Left ventricle myocardium superior (tissue), 1 donor: Measurements from ENCODE around the gene NQO2. TPM values are rescaled to one million over a fixed set of nuclear protein-coding genes. Genes with fewer than 3 reads are reported as not detected.
A peak's percentile ranks its signal among the peaks of the same experiment; 100 is the strongest.
"Not testable (repeated sequence)": the region's sequence is repeated elsewhere in the genome, so short reads cannot be mapped to it uniquely, and the experiment has no call there.

ENCODE experiments used
- ATAC-seq: fragments of 200-7000 bp; cut with Tn5 transposase; one replicate; pipeline ENCODE4 v1.9.1; 2020; ENCODE audit warnings: mild to moderate bottlenecking, moderate library complexity
- DNase-seq: peaks from one replicate; pipeline ENCODE4 v3.0.0-alpha.2; 2020
- intact Hi-C: fragments of 100-400 bp; cut with micrococcal nuclease; formaldehyde crosslinking; loops from one replicate; pipeline ENCODE4 v1.11.0; 2022
- total RNA-seq: library from RNA; stranded (reverse); fragmentation: NEBNext Ultra II Directional; extraction: Animal tissue kit (Norgen Biotek cat#: 25700); gene quantifications from one replicate; pipeline ENCODE4 v1.2.1, GENCODE V29; 2021
- donor health status: DM: no; HTN: yes; CAD: no; lungs with severe emphysema.

NQO2 gene
- total RNA-seq, 1 donor from 2014 or later = 59.6 TPM

GRCh38 chr6:2968600-2969135 lies 31.0 kb upstream of the NQO2 start:
- intact Hi-C loops = no loop called here
- DNase-seq (no peak), ATAC-seq (no peak)

- DNase-seq (no peak), ATAC-seq (no peak)
- intact Hi-C loops = no loop called here
These were observed 30.1 kb upstream of the NQO2 start for GRCh38 chr6:2969549-2969948.

- DNase-seq (no peak), ATAC-seq (no peak)
- intact Hi-C loops = no loop called here
These were observed 29.5 kb upstream of the NQO2 start for GRCh38 chr6:2970034-2970685.

- intact Hi-C loops = no loop called here
- DNase-seq = peak; percentile 92
- peak; percentile 88 for ATAC-seq
These were observed 28.8 kb upstream of the NQO2 start for GRCh38 chr6:2970753-2971419.

GRCh38 chr6:2971420-2972218 lies 28.1 kb upstream of the NQO2 start, which contains the start of gene SERPINB6:
TSS of gene SERPINB6 (minus strand) at chr6:2971567. CDS start at chr6:2959332, 12,235 bp downstream.
- DNase-seq (peak; percentile 92), ATAC-seq (peak; percentile 94)
- intact Hi-C loops = no loop called here

- DNase-seq, intact Hi-C loops, ATAC-seq: not testable (repeated sequence)
These were observed 27.5 kb upstream of the NQO2 start for GRCh38 chr6:2972219-2972487.

GRCh38 chr6:2972685-2973084 lies 27.0 kb upstream of the NQO2 start:
- DNase-seq, ATAC-seq, intact Hi-C loops: not testable (repeated sequence)

- ATAC-seq, DNase-seq, intact Hi-C loops: not testable (repeated sequence)
These were observed 26.5 kb upstream of the NQO2 start for GRCh38 chr6:2973180-2973579.

GRCh38 chr6:2973676-2974075 lies 26.0 kb upstream of the NQO2 start:
- ATAC-seq (no peak), DNase-seq (no peak)
- intact Hi-C loops = no loop called here

GRCh38 chr6:2976060-2976459 lies 23.6 kb upstream of the NQO2 start:
- DNase-seq = no peak
- ATAC-seq = no peak
- intact Hi-C loops = no loop called here

GRCh38 chr6:2976571-2977085 lies 23.1 kb upstream of the NQO2 start:
- DNase-seq (no peak), ATAC-seq (no peak)
- intact Hi-C loops = no loop called here

- intact Hi-C loops = no loop called here
- DNase-seq (no peak), ATAC-seq (no peak)
These were observed 22.4 kb upstream of the NQO2 start for GRCh38 chr6:2977290-2977689.

GRCh38 chr6:2977799-2978590 lies 21.7 kb upstream of the NQO2 start:
- ATAC-seq (no peak), DNase-seq (no peak)
- intact Hi-C loops = no loop called here

GRCh38 chr6:2978923-2979322 lies 20.8 kb upstream of the NQO2 start:
- intact Hi-C loops = no loop called here
- ATAC-seq (no peak), DNase-seq (no peak)

- intact Hi-C loops = no loop called here
These were observed 19.8 kb upstream of the NQO2 start for GRCh38 chr6:2979819-2980464.

GRCh38 chr6:2980465-2980855 lies 19.2 kb upstream of the NQO2 start:
- intact Hi-C loops = no loop called here
- DNase-seq = no peak
- no peak for ATAC-seq

More at GRCh38 chr6:2979819-2980464, 19.8 kb upstream of the NQO2 start:
- DNase-seq (no peak), ATAC-seq (no peak)

GRCh38 chr6:2982426-2983117 lies 17.1 kb upstream of the NQO2 start:
- no peak for ATAC-seq
- DNase-seq = no peak
- intact Hi-C loops = no loop called here
